Hematopoietic multipotent progenitor cell treated with erythropoietin and hydrocortisone succinate and interleukin-3 and kit ligand, for 15 days (in vitro differentiated cells): ENCODE measurements around the gene TCP11.

ENCODE experiments used
- DNase-seq: peaks from one replicate; pipeline ENCODE4 v3.0.0-alpha.2; 2015; ENCODE audit warnings: low spot score

The TCP11 gene

DNA sequence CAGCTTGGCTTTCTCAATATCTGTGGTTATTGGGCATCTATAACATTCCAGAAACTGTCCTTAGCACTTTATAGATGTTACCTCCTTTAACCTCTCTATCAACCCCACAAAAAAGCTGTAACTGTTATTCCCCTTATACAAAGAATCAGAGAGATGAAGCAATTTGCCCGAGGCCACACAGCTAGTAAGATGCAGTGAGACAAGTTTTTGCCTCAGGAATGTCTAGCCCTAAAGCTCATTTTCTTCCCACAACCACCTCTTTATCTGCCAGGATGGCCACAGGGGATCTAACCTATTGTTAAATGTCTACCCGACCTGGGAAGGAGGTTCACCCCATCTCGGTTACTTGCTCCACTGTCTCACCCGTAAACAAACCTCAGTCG lies 31.9 kb upstream of the TCP11 start:
- no peak for DNase-seq

DNA sequence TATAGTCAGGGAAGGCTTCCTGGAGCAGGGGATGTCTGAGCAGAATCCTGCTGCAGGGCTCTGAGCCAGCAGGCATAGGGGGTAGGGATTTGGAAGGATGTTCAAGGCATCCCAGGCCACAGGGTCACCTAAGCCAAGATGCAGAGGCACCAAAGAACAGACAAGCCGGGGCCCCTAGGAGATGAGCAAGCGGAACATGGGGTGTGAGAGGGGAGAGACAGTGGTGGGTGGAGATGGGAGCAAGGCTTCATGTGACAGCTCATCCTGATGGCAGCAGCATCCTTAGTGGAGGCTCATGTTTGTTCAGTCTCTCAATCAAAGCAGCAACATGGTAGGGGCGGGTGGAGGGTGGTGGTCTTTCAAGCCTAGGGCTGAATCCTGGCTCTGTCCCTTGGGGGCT lies 29.8 kb upstream of the TCP11 start:
- DNase-seq: no peak

DNA sequence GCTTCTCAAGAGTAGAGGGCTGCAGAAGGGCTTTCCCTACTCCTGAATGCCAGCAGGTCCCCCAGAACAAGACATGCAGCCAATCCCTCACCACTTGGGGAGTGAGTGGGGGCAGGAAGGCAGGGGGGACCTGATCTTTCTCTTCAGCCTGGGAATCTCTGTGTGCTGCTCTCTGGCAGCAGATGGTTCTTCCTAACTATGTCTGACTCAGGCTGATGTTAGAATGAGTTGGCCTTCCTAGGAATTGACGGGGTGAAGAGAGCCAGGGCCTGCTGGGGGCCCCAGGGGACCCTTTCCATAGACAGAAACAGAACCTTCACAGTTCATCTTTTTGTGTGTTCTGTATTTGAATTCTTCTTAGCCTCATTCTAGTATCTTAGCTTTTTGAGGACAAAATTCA lies 29.0 kb upstream of the TCP11 start:
- DNase-seq: no peak

DNA sequence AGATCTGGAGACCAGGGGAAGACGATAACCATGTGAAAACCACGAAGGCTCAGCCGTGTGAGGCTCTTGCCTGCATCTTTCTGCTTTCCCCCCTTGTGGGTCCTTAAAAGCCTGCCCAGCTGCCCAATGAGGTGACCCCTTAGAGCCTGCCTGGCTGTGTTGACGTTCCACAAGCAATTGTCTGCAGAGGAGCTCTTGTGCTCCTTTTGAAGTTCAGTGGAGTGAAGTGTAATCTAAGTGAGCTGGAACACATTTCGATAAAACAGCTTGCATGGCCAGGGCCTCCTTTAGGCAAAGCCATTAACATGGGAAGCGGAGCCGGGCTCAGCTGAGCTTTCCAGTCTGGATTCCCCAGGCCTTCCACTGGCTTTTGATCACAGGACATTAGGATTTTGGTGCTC lies 27.3 kb upstream of the TCP11 start:
- DNase-seq: no peak

DNA sequence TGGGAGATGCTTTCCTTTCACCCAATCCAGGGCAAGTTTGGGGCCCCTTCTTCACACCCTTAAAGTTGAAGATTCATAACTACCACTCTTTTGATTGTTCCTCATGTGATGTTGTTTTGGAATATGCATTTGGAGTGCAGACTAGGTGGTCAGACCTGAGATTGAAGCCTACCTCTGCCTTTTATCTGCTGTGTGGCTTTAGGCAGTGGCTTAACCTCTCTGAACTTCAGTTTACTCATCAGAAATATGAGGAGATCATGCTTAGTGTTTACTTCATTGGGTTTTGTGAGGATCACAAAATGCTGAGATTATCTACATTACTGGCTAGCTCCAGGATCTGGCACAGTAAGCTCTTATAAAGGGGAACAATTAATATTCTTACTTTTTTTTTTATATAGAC lies 26.4 kb upstream of the TCP11 start:
- DNase-seq: no peak

DNA sequence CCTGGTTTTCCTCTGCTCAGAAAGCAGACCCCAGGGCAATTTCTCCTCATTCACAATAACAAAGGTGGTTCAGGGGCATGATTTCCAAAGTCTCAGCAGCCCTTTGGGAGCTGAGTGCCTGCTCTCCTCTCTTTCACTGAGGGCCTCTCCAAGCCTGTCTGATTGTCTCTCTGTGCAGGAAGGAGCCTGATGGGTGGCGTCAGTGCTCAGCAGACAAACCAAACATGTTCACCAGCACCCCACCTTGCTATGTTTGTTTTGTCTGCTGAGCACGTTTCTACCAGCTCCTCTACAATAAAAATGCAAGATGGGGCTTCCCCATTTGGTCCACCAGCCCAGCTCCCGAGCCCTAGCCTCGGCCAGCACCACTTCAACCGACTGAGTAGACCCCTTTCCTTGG lies 25.4 kb upstream of the TCP11 start:
- DNase-seq: no peak

DNA sequence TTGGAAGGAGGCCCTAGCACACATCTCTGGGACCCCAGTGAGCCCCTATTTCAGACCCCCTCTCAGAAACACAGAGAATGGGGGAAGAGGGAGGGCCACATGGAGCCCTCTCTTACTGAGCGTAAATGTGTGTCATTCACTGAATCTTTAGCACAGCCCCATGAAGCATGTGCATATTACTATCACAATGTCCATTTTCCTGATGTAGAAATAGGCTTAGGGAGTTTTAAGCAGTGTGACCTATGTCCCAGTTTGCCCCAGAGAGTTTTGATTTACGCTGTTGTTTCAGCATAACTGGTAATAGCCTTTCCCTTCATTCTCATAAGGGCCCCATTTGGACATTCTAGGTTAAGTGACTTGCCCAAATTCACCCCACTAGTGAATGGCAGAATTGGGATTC lies 25.0 kb upstream of the TCP11 start:
- DNase-seq: no peak

DNA sequence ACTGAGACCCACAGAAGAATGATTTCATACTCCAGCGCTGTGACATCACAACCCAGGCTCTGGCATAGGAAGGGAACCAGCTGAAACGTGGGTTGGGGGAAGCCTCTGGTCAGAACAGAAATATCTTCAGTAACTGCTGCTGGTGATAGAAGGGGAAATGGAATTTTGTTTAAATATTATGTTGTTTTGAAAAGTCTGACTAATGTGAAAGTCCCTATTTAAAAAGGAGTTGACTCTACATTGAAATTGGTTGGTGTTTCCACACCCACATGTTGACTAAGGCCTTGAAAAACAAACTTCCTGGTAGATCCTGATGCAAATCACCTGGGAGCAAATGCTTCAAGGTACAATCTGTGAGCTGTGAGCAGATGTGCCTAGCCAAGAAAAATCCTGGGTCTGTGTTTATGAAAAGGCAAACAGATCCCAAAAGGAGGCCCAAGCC lies 24.5 kb upstream of the TCP11 start:
- DNase-seq: no peak

DNA sequence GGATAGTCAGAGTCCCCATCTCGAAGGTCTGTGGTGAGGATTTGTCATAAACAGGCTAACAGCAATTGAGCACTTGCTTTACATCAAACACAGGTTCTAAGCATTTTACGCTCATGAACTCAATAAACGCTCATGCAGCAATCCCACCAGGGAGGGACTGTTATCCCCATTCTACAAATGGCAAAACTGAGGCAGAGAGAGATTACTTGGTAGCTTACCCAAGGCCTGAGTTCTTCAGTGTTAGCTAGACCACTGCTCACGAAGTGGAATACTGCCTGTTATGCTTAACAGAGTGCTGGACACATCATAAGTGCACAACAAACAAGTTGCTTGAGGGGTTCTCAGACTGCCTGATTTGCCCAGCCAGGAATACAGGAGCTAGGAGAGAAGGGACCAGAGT lies 23.7 kb upstream of the TCP11 start:
- DNase-seq: no peak

DNA sequence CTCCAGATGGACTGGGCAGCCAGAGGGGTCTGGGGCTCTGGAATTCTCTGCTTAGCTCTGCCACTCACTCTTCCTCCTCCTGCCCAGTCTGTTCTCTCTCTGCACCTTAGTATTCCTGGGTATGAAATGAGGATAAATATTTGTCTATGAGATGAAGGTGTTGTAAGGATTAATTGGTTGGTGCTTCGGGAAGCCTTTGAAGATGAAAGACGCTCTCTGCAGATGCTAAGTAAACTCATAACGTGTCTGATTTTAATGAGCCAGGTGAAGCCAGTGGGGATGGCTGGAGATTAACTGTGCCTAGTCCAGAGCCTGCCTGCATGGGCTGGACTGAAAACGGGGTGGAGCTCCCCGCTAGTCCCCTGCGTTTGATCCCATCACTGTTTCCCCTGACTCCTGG lies 23.1 kb upstream of the TCP11 start:
- DNase-seq: no peak

DNA sequence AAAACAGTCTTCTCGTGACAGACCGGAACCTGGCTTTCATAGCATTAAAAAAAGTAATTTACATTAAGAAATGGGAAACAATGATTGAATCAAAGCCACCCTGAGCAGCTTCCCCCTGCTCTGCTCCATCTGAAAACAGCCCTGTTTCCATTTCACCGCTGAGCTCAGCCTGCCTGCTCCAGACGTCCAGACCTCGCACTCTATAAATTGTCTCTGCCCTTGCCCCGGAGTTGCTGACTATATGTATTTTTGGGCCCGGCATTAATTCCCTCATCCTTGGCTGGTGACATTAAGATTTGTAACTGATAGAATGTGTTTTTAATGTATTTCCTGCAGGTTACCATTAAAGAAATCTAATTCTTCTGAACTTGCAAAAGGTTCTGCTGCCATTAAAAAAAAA lies 22.7 kb upstream of the TCP11 start:
- no peak for DNase-seq

DNA sequence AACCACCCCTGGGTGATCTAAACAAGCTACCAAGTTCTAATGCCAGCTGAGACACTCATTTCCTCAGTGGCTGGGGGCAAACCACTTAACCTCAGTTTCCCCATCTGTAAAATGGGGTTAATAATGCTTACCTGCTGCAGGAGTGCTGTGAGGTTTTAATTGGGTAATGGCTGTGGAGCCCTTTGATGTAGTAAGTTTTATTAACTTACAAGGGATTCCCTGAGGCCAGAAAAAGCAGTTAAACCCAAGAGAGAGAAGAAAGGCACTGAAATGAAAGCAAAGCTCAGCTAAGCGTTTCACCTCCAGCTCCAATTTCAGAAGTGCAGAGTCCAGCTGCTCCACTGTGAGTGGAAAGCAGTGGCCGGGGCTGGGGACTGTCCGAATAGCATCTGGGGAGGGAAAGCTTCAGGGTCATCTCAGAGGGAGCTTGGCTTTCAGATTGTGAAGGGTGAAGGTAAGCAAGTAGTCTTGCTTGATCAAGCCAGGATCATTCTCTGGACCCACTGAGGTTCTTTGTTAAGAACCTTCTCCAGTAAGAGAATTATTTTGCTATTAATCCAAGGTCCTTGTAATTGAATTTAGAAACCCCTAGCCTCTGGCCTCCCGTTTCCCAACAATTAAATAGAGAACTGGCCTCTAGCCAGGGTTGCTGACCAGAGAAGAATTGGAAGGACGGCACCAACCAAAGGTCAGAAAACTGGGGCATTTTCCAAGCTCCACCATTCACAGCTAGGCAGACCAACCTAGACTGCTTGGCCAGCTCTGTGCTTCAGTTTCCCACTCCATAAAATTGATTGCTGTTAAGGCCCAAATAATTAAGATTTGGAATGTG lies 20.9 kb upstream of the TCP11 start:
- no peak for DNase-seq

DNA sequence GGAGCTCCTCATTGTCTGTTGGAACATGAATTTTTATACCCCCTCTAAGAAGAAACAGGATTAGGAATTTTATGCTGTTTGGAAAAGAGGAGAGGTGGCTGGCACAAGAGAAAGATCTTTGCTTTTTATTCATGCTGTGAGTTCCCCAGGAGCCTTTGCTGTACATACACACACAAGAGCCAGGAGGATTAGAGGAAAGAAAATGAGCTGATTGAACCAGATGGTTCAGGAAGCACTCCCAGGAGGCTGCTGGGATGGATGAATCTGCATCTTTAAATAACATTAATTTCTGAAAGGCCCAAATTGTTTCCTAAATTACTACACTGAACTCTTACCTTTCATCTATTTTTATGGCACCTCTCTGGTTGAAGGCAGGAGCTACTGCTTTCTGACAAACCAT lies 20.1 kb upstream of the TCP11 start:
- DNase-seq: no peak

DNA sequence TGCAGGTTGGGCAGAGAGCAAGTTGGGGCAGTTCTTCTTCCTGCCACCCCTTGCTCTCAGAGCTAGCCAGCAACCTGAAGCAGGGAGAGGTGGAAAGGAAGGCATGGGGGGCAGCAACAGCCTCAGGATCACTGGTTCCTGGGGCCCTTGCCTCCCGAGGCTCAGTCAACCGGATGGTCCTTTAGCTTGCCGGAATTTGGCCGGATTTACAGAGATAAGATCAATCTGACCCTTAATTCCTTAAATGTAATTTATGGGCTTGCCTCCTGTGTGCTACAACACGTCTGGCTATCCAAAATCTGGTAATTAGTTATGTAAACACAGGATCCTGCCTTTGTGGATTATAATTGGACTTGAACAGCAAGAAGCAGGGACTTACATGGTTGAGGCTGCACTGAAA lies 19.5 kb upstream of the TCP11 start:
- no peak for DNase-seq

DNA sequence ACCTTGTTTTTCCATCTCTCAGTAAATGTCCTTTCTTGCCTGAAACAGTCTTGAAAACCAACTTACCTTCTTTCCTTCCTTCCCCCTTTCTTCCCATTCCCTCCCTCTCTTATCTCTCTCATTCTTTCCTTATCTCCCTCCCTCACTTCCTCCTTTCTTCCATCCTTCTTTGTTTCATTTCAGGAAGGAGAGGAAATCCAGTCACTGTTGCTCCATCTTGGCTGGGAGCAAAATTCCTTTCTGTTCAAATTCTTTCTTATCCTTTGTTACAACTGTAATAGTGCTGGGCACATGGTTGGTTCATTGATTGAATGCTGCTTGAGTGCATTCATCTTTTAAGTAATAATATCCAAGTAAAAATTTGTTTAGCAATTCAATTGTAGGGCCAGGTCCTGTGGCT lies 17.4 kb upstream of the TCP11 start:
- DNase-seq: no peak

DNA sequence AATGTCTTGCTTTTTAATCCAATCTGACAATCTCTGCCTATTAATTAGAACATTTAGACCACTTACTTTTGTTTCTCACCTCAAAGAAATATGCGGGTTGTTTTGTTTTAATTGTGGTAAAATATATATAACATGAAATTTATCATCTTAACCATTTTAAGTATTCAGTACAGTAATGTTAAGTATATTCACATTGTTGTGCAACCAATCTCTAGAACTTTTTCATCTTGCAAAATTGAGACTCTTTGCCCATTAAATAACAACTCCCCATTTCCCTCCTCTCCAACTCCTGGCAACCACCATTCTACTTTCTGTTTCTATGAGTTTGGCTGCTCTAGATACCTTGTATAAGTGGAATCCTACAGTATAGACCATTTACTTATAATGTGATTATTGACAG lies 13.8 kb upstream of the TCP11 start:
- DNase-seq: no peak

DNA sequence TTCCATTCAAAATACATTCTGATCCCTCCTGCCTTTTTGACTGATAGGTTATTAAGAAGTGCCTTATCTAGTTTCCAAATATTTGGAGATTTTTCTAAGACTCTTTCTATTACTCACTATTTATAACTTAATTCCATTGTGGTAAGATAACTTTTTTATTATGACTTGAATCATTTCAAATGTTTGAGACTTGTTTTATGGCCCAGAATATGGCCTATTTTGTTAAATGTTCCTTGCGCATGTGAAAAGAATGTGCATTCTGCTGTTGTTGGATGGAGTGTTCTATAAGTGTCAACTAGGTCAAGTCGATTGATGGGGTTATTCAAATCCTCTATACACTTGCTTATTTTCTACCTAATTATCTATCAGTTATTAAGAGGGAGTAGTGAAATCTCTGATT lies 13.1 kb upstream of the TCP11 start:
- DNase-seq: no peak

DNA sequence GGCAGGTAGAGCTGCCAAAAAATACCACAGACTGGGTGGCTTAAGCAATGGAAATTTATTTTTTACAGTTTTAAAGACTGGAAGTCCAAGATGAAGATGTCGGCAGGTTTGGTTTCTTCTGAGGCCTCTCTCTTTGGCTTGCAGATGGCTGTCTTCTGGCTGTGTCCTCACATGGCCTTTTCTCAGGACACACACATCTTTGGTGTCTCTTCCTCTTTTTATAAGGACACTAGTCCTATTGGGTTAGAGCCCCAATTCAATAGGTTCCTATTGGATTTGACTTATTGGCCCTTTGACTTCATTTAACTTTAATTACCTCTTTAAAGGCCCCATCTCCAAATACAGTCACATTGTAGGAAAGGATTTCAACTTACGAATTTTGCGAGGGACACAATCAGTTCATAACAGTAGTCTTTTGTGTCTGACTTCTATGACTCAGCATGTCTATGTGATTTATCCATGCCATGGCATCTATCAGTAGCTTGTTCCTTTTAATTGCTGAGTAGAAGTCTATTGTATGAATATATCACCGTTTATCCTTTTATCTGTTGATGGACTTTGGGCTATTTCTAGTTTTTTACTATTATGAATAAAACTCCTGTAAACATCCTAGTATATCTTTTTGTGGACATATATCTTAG lies 11.0 kb upstream of the TCP11 start:
- DNase-seq: no peak

DNA sequence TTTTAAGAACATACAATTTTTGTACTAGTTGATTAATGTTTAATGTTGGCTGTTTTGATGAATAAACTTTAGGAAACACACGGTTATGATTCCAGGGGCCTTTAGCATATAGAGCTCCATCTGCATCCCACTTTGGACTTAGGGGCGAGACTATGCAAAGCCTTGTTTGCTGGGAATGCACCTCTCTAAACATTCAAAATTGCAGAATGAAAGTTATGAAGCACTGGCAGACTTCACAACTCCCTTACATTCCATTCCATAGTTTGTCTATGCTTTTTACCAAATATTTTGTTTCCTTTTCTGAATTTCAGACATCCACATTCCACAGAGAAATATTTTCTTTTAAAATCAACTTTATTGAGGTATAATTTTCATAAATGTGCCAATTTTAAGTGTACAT lies 10.3 kb upstream of the TCP11 start:
- DNase-seq: no peak

DNA sequence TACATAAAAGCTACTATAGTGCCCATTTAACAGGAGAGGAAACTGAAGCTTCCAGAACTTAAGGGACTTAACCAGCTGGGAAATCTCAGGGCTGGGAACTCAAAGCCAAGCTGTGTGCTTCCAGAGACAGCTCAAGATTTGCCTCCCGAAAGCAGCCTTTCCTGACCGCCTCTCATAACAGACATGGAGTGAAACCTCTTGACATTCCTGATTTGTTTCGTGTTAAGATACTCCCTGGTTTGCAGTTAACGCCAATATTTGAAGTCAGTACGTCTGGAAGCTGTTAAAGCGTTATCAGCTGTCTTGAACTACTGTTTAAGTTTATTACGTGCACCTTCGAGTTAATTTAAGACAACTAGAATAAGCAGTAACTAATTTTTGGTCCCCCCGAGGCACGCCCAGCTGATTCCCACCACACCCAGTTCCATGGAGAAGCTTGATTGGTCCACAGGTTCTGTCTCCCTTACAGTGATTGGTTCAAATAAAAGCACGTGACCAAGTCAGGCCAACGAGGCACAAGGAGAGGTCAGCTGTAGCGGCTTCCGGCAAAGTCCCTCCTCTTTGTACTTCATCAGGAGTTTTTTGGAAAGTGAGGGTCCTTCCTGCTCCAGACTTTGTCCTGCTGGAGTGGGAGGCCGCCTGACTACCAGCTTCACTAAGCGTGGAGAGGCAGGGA lies 8.9 kb upstream of the TCP11 start:
- DNase-seq: no peak

DNA sequence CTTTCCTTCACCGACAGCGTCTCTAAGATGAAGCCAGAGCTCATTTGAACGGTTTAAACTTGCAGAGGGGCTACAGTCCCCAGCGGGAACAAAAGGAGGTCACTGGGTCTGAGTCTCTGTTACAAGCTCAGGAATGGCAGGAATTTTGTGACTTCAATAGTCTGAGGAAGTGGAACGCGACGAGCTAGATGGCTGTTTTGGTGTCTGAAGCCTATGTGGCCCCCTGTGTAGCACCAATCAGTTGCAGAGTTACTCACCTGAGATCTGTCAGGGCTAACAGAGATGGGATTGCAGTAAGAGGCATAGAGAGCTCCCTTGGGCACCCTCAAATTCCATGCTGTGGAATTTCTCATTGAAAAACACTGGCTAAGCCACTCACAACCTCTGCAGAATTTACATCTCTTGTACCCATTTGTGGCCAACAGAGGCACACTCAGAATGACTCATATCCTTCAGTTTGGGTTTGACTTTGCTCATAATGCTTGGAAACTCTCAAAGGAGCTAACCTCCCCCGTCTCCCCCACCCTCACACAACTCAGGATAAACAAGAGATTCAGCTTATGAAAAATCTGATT lies 7.1 kb upstream of the TCP11 start:
- no peak for DNase-seq

DNA sequence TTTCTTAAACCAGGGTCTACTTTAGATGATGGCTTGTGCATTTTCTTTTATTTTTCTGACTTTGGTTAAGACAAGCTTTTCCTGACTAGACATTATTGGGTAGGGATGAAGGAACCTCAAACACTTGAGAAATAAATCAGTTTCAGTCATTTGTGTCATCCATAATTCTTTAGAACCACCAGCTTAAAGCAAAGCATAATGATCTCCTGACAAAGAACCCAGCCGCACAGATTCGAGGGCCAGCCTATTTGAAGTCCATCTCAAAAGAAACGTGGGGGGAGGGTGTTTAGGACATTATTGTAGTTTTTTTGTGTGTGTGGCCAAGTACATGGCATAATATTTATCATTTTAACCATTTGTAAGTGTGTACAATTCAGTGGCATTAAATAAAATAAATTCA lies 6.3 kb upstream of the TCP11 start:
- no peak for DNase-seq

DNA sequence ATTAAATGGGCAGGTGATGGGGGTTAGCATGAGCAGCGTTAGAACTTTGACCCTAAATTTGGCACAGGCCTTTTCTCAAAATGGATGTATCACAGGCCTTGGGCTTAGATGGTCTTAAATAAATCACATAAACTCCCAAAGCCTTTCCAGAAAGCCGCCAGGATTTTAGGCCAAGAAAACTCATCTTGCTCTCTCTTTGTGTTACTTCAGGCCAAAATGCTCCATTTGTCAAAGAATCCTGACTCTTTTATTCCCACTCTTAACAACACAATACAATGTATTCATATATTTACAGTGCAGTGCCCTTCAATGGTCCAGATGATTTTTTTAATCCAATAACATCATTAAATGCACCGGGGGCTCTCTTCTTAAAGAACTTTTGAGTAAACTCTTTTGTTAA lies 5.9 kb upstream of the TCP11 start:
- DNase-seq: no peak
